ENCODE data around the gene DES. TPM values are rescaled to one million over a fixed set of nuclear protein-coding genes. Genes with fewer than 3 reads are reported as not detected.

Gene DES
- total and polyA plus RNA-seq, 2 of the 13 experiments (the other 11 are each of a cell fraction or from before 2014, with no cell fraction given): not detected

- TF ChIP-seq DMTF1 (CRISPR knock-in tag; IDR thresholded peaks at IDR 0.05) (no peak), ZNF282 (IDR thresholded peaks at IDR 0.05; ENCODE audit: partially characterized antibody) (no peak), CENPT (CRISPR knock-in tag; IDR thresholded peaks at IDR 0.05; ENCODE audit: low read depth) (no peak), ETV5 (CRISPR knock-in tag; IDR thresholded peaks at IDR 0.05; ENCODE audit: borderline replicate concordance) (no peak), HCFC1 (IDR thresholded peaks at IDR 0.05; ENCODE audit: low read depth, low read length) (peak; percentile 52), ZNF672 (CRISPR knock-in tag; IDR thresholded peaks at IDR 0.05) (no peak), POGZ (CRISPR knock-in tag; IDR thresholded peaks at IDR 0.05) (peak; percentile 63; the same call in 1 of the 2 replicates), DZIP1 (CRISPR knock-in tag; IDR thresholded peaks at IDR 0.05) (no peak), NFATC3 (CRISPR knock-in tag; IDR thresholded peaks at IDR 0.05) (no peak), POLR2AphosphoS2 (IDR thresholded peaks at IDR 0.05; ENCODE audit: low read depth, low read length) (no peak), ZNF296 (CRISPR knock-in tag; conservative IDR thresholded peaks at IDR 0.05) (no peak), ZSCAN25 (CRISPR knock-in tag; IDR thresholded peaks at IDR 0.05) (peak; percentile 38; the same call in 1 of the 2 replicates), AKAP8 (CRISPR knock-in tag; IDR thresholded peaks at IDR 0.05) (no peak), PHF21A (CRISPR knock-in tag; IDR thresholded peaks at IDR 0.05) (no peak), AHR (CRISPR knock-in tag; IDR thresholded peaks at IDR 0.05) (no peak; the same call in 1 of the 2 replicates), TBX2 (CRISPR knock-in tag; IDR thresholded peaks at IDR 0.05; ENCODE audit: borderline replicate concordance) (peak; percentile 41; the same call in 1 of the 2 replicates), YEATS4 (CRISPR knock-in tag; IDR thresholded peaks at IDR 0.05; ENCODE audit: borderline replicate concordance) (peak; percentile 72; the same call in 1 of the 2 replicates), RXRB (CRISPR knock-in tag; IDR thresholded peaks at IDR 0.05; ENCODE audit: borderline replicate concordance) (peak; percentile 49; the same call in 1 of the 2 replicates), FOXA3 (CRISPR knock-in tag; IDR thresholded peaks at IDR 0.05) (peak; percentile 66), ZNF850 (CRISPR knock-in tag; conservative IDR thresholded peaks at IDR 0.05) (no peak)
- TF ChIP-seq, protein P1, sequence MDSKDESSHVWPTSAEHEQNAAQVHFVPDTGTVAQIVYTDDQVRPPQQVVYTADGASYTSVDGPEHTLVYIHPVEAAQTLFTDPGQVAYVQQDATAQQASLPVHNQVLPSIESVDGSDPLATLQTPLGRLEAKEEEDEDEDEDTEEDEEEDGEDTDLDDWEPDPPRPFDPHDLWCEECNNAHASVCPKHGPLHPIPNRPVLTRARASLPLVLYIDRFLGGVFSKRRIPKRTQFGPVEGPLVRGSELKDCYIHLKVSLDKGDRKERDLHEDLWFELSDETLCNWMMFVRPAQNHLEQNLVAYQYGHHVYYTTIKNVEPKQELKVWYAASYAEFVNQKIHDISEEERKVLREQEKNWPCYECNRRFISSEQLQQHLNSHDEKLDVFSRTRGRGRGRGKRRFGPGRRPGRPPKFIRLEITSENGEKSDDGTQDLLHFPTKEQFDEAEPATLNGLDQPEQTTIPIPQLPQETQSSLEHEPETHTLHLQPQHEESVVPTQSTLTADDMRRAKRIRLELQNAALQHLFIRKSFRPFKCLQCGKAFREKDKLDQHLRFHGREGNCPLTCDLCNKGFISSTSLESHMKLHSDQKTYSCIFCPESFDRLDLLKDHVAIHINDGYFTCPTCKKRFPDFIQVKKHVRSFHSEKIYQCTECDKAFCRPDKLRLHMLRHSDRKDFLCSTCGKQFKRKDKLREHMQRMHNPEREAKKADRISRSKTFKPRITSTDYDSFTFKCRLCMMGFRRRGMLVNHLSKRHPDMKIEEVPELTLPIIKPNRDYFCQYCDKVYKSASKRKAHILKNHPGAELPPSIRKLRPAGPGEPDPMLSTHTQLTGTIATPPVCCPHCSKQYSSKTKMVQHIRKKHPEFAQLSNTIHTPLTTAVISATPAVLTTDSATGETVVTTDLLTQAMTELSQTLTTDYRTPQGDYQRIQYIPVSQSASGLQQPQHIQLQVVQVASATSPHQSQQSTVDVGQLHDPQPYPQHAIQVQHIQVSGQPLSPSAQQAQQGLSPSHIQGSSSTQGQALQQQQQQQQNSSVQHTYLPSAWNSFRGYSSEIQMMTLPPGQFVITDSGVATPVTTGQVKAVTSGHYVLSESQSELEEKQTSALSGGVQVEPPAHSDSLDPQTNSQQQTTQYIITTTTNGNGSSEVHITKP (CRISPR knock-in tag; IDR thresholded peaks at IDR 0.05; ENCODE audit: low read depth): no peak
These were observed 29.9 kb upstream of the DES start (continued) for GRCh38 chr2:219388121-219388906.

All from HepG2 (cell line).